Breast epithelium (tissue), 3 donors: ENCODE data around the gene LIPF.

Experiments used
- CTCF ChIP-seq, 3 donors: fragments of 450-650 bp; IDR thresholded peaks; one replicate each; pipeline ENCODE4 v1.5.1; 2016 to 2017; ENCODE audit warnings: antibody characterized with exemption in 3 of 3, mild to moderate bottlenecking in 3 of 3, moderate library complexity in 3 of 3
- POLR2A ChIP-seq: fragments of 450-650 bp; IDR thresholded peaks from one replicate; pipeline ENCODE4 v1.6.1; 2016; ENCODE audit warnings: antibody characterized with exemption, mild to moderate bottlenecking, moderate library complexity

- no peak for TF ChIP-seq CTCF (IDR thresholded peaks at IDR 0.05)
- TF ChIP-seq POLR2A = no peak
Measured at GRCh38 chr10:88715517-88715916, 51.3 kb downstream of the LIPF start.
